Measurements from ENCODE around the gene ARHGAP11A. TPM values are rescaled to one million over a fixed set of nuclear protein-coding genes. Genes with fewer than 3 reads are reported as not detected.

ARHGAP11A gene
- total RNA-seq, 2 donors from 2014 or later, result 19.9 to 55.3 TPM

DNA sequence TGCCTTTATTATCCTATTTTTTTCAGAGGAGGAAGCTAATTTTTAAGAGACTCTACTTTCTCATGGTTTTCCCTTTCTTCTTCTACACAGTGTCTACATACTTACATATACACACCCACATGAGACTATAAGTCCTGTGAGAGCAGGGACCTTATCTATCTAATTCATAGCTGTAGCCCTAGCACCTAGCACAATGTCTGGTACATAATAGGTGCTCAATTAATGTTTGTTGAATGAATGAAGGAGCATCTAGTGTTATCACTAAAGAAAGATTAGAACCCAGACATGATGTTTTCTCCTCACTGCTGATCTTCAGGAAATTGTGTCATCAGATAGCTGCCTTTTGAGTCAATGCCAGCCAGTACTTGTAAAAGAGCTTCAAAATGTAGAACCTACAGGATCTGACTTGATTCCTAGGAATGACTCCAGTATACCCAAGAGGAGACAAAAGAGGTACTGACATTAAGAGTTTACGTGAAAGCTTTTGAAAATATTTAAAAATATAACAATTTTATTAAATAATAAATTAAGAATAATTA is 28.7 kb downstream of the ARHGAP11A start:
- H3K4me3 ChIP-seq, result no peak overlapping the region
- no peak overlapping the region for H3K9ac ChIP-seq (ENCODE audit: low read depth in 2 of 2, low read length in 2 of 2)
- H3K9me3 ChIP-seq, result no peaks in the 10 kb centered on the region

DNA sequence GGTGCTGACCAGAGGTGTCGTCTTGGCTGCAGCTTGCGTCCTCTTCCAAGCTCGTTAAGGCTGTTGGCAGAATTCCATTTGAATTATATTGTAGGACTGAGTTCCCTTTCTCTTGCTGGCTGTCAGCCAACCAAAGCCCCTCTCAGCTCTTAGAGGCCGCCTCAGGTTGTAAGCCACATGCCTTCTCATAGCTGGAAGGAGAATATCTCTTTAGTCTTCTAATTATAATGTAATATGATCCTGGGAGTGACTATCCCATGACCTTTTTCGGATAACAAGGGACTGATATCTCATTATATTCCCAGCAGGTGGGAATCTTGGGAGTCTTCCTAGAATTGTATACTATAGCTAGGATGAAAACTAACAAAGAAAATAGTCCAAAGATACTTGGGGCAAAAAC is 31.0 kb downstream of the ARHGAP11A start:
- H3K4me1 ChIP-seq, result no peaks in the 10 kb centered on the region
- no peak overlapping the region for H3K27ac ChIP-seq
- H3K4me3 ChIP-seq, result no peak overlapping the region
- H3K9ac ChIP-seq (ENCODE audit: low read depth in 2 of 2, low read length in 2 of 2), result no peak overlapping the region
- intact Hi-C loops (cut with DNase I), result no loop called here
- no peaks in the 10 kb centered on the region for H3K9me3 ChIP-seq
- H3K27me3 ChIP-seq, result no peaks in the 10 kb centered on the region
- TF ChIP-seq, protein P1, sequence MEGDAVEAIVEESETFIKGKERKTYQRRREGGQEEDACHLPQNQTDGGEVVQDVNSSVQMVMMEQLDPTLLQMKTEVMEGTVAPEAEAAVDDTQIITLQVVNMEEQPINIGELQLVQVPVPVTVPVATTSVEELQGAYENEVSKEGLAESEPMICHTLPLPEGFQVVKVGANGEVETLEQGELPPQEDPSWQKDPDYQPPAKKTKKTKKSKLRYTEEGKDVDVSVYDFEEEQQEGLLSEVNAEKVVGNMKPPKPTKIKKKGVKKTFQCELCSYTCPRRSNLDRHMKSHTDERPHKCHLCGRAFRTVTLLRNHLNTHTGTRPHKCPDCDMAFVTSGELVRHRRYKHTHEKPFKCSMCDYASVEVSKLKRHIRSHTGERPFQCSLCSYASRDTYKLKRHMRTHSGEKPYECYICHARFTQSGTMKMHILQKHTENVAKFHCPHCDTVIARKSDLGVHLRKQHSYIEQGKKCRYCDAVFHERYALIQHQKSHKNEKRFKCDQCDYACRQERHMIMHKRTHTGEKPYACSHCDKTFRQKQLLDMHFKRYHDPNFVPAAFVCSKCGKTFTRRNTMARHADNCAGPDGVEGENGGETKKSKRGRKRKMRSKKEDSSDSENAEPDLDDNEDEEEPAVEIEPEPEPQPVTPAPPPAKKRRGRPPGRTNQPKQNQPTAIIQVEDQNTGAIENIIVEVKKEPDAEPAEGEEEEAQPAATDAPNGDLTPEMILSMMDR (IDR thresholded peaks at IDR 0.05), result no peak
- no peak for DNase-seq
- H3K36me3 ChIP-seq, result no peaks in the 10 kb centered on the region

More for the DNA sequence above, 28.7 kb downstream of the ARHGAP11A start:
- TF ChIP-seq, protein P1 (IDR thresholded peaks at IDR 0.05), result no peak
- no peak for DNase-seq
- no peak overlapping the region for H3K27ac ChIP-seq
- intact Hi-C loops (cut with DNase I), result no loop called here
- no peaks in the 10 kb centered on the region for H3K4me1 ChIP-seq
- H3K27me3 ChIP-seq, result no peaks in the 10 kb centered on the region
- no peaks in the 10 kb centered on the region for H3K36me3 ChIP-seq

DNA sequence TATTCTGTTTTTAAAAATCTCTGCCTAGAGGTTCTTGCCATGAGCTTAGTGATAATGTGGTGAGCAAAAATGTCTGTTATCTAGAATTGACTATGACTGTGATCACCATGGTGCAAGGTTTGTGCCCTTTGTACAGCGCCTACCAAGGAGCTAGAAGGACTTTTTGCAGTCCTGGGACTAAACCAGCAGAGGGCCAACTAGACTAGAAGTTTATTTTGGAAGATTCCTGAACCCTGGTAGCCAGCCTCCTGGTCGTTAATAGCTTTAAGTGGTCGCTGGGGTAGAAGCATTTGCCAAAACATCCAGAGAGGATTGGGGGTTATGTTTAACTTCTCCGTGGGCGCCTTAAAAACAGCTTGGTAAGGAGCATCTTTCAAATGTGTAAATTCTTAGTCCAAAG is 34.0 kb downstream of the ARHGAP11A start:
- intact Hi-C loops (cut with DNase I), result no loop called here
- no peak overlapping the region for H3K9ac ChIP-seq (ENCODE audit: low read depth in 2 of 2, low read length in 2 of 2)
- H3K9me3 ChIP-seq, result no peaks in the 10 kb centered on the region
- no peaks in the 10 kb centered on the region for H3K27me3 ChIP-seq
- no peaks in the 10 kb centered on the region for H3K4me1 ChIP-seq
- H3K27ac ChIP-seq, result no peak overlapping the region
- DNase-seq, result no peak
- TF ChIP-seq, protein P1 (IDR thresholded peaks at IDR 0.05), result no peak
- no peaks in the 10 kb centered on the region for H3K36me3 ChIP-seq
- no peak overlapping the region for H3K4me3 ChIP-seq

DNA sequence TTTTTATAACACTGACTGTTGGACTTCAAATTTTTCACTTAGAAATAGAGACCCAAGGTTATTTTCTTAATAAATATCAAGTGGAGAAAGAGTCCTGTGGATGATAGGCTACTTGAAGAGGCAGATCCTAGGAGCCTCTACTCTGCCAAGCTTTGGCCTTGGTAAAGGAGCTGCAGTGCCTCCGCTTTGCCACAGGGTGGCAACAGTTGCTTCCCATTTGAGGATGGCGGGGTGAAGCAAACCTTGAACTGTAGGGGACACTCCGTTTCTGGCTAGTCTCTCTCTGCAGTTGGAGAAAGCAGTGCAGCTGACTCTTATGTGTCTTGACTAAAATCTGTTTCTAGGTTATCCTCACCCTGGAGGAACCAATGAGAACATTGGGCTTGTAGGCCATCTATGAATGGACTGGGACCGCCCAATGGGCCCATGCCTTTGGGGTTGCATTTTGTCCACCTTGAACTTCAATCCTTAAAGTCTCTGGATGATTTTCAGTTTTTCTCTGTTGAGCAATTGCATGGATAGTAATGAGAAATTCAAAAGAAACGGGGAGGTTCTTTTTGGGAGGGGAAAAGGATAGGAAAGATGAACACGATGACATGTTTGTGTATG is 36.0 kb downstream of the ARHGAP11A start:
- TF ChIP-seq, protein P1 (IDR thresholded peaks at IDR 0.05), result peak; percentile 90
- Histone ChIP-seq H3K36me3 (no peaks in the 10 kb centered on the region), H3K9me3 (no peaks in the 10 kb centered on the region), H3K27me3 (no peaks in the 10 kb centered on the region), H3K4me1 (no peaks in the 10 kb centered on the region), H3K9ac (ENCODE audit: low read depth in 2 of 2, low read length in 2 of 2) (no peak overlapping the region), H3K27ac (no peak overlapping the region), H3K4me3 (no peak overlapping the region)
- intact Hi-C loops (cut with DNase I), result no loop called here
- peak; percentile 64 for DNase-seq

DNA sequence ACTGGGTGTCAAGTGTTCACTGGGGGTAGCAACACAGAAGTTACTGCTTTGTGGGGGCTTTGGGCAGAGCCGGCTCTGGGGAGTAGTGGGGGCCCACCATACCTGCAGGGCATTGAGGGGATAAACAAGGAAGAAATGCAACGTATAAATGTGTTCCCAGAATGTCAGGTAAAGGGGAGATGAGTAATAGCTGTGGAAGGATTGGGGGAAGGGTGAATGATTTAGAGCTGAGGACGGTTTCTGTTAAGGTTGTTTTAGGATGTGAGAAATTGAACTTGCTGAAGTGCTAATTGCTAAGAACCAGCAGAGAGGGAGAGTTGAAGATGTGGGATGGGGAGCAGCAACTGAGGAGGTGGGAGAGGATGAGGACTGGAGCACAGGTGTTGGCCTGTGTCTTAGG is 36.9 kb downstream of the ARHGAP11A start:
- TF ChIP-seq, protein P1 (IDR thresholded peaks at IDR 0.05), result no peak
- intact Hi-C loops (cut with DNase I), result no loop called here
- no peak for DNase-seq
- Histone ChIP-seq H3K4me3 (no peak overlapping the region), H3K36me3 (no peaks in the 10 kb centered on the region), H3K4me1 (no peaks in the 10 kb centered on the region), H3K9ac (ENCODE audit: low read depth in 2 of 2, low read length in 2 of 2) (no peak overlapping the region), H3K27ac (no peak overlapping the region), H3K9me3 (no peaks in the 10 kb centered on the region), H3K27me3 (no peaks in the 10 kb centered on the region)

Data from colonic mucosa (tissue), 4 donors.